ENCODE data around the gene MYH8.

DNA sequence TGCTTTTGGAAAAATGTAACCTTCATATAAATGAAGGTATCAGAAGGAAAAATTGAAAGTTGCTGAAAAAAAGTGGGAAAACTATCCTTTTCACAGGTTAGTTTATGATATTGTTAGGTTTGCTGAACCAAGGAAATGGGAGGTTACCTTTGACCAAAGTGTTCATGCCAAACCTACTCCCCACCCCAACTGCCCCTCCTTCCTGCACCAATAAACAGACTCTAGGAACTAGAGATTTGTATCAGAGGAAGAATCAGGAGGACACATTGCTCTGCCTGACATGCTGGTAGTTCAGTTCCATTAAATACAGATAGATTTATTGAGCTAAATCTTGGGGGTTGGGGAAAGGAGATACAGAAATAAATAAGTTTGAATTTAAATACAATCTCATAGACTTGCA, 18.2 kb downstream of the MYH8 start:
- TF ChIP-seq POLR2A (IDR thresholded peaks at IDR 0.05): no peak
- TF ChIP-seq, protein P1, sequence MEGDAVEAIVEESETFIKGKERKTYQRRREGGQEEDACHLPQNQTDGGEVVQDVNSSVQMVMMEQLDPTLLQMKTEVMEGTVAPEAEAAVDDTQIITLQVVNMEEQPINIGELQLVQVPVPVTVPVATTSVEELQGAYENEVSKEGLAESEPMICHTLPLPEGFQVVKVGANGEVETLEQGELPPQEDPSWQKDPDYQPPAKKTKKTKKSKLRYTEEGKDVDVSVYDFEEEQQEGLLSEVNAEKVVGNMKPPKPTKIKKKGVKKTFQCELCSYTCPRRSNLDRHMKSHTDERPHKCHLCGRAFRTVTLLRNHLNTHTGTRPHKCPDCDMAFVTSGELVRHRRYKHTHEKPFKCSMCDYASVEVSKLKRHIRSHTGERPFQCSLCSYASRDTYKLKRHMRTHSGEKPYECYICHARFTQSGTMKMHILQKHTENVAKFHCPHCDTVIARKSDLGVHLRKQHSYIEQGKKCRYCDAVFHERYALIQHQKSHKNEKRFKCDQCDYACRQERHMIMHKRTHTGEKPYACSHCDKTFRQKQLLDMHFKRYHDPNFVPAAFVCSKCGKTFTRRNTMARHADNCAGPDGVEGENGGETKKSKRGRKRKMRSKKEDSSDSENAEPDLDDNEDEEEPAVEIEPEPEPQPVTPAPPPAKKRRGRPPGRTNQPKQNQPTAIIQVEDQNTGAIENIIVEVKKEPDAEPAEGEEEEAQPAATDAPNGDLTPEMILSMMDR (IDR thresholded peaks at IDR 0.05): no peak
